Right renal cortex interstitium (tissue), 3 donors: ENCODE measurements around the gene NTM. TPM values are rescaled to one million over a fixed set of nuclear protein-coding genes. Genes with fewer than 3 reads are reported as not detected.

Experiments
- DNase-seq, 3 donors: peaks; one replicate each; pipeline ENCODE4 v3.0.0-alpha.2; 2013; ENCODE audit warnings: low read depth in 3 of 3, low spot score in 2 of 3
- polyA plus RNA-seq, 3 donors: library from polyadenylated mRNA; unstranded; fragments of 120-200 nt; gene quantifications; one replicate each; pipeline ENCODE4 v1.2.1, GENCODE V29; 2013; ENCODE audit not compliant: insufficient read length in 3 of 3

The NTM gene
- polyA plus RNA-seq, 3 donors = 30.5 to 43.6 (median 35.7) TPM

GRCh38 chr11:131871006-131871405, 500.6 kb downstream of the NTM start:
- DNase-seq = no peak

GRCh38 chr11:131874070-131874469, 503.7 kb downstream of the NTM start:
- no peak for DNase-seq

- DNase-seq = no peak
Observed at GRCh38 chr11:131875611-131876010, 505.2 kb downstream of the NTM start.

GRCh38 chr11:131877246-131877942, 507.0 kb downstream of the NTM start:
- no peak for DNase-seq

GRCh38 chr11:131880316-131880715, 509.9 kb downstream of the NTM start:
- DNase-seq = no peak

GRCh38 chr11:131880976-131881375, 510.6 kb downstream of the NTM start:
- DNase-seq = no peak

GRCh38 chr11:131883332-131883731, 512.9 kb downstream of the NTM start:
- no peak for DNase-seq

GRCh38 chr11:131884461-131885073, 514.2 kb downstream of the NTM start:
- no peak for DNase-seq

- no peak for DNase-seq
Observed at GRCh38 chr11:131885431-131885830, 515.0 kb downstream of the NTM start.

GRCh38 chr11:131886201-131886600, 515.8 kb downstream of the NTM start:
- DNase-seq = no peak

GRCh38 chr11:131888230-131888855, 517.9 kb downstream of the NTM start:
- no peak for DNase-seq

- DNase-seq = peak in 2 of 3 donors; percentile 55 to 61
Observed at GRCh38 chr11:131889146-131889577, 518.7 kb downstream of the NTM start.

- no peak for DNase-seq
Observed at GRCh38 chr11:131889760-131890581, 519.6 kb downstream of the NTM start.

- DNase-seq = no peak
Observed at GRCh38 chr11:131893103-131893890, 522.9 kb downstream of the NTM start.

GRCh38 chr11:131893988-131894387, 523.6 kb downstream of the NTM start:
- DNase-seq = no peak

- no peak for DNase-seq
Observed at GRCh38 chr11:131894615-131895544, 524.5 kb downstream of the NTM start.

- no peak for DNase-seq
Observed at GRCh38 chr11:131895865-131896264, 525.5 kb downstream of the NTM start.

GRCh38 chr11:131896978-131897615, 526.7 kb downstream of the NTM start:
- DNase-seq = no peak

- no peak for DNase-seq
Observed at GRCh38 chr11:131897956-131898355, 527.5 kb downstream of the NTM start.
